OCI-M2 (cell line): Measurements from ENCODE around the gene SGMS1.
"Not testable (repeated sequence)": the region's sequence is repeated elsewhere in the genome, so short reads cannot be mapped to it uniquely, and the experiment has no call there.

ENCODE experiments used
- DNase-seq: peaks from one replicate; lab custom pipeline; 2025; ENCODE audit not compliant: unreplicated experiment; lab: John Stamatoyannopoulos, UW

The SGMS1 gene

DNA sequence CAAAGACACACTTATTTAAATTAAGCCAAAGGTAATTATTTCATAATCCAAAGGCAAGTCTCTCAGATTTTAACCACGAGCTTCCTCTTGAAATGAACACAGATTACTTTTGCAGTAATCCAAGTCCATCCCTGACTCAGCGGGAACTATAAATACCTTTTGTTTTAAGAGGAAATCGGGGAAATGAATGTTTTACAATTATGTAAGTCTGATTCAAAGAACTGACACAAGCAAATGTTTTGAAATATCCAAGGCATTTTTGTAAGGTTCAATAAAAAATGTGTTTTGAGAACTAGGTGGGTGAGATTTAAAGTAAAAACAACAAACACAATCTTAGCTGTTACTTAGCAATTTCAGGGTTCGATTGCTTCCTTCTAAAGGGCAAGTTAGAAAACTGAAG is 192.6 kb downstream of the SGMS1 start:
- DNase-seq, result no peak

DNA sequence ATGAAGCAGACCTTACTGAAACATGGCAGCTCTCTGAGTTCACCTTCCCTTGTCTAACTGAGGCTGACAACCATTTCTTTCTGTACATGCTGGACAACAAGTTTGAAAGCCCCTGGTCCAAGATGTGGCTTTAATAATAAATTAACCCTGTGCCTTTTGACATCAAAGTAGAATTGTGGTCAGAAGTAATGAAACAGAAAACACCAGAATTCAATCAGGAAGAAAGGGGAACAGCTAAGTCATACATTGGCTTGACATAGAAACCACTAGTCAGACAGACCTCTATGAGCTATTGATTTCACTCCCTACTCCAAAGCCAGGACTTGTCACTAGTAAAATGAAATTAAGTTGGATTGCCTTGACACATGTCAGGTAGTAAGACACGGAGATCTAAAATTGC is 197.3 kb downstream of the SGMS1 start:
- no peak for DNase-seq

DNA sequence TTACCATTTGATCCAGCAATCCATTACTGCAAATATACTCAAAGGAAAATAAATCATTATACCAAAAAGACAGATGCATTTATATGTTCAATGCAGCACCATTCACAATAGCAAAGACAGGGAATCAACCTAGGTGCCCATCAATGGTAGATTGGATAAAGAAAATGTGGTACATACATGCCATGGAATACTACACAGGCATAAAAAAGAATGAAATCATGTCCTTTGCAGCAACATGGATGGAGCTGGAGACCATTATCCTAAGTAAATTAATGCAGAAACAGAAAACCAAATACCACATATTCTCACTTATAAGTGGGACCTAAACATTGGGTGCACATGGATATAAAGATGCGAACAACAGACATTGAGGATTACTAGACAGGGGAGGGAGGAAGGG is 198.5 kb downstream of the SGMS1 start:
- not testable (repeated sequence) for DNase-seq

DNA sequence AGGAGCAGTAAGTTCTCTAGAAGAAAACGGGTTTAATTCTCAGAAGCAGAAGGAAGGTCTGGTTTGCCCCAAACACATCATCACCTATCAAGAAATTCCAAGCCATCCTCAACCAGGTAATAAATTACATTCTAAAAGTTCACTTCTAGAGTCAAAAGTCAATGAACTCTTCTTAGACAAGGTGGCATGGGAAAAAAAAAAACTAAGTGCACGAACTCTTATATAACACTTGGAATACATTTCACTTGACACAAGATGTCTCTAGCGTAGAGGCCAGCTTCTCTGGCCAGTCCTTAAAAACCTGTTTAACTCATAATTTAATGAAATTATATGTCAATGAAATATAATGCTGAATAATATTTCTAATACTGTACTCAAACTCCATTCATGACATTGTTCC is 200.3 kb downstream of the SGMS1 start:
- DNase-seq, result no peak

DNA sequence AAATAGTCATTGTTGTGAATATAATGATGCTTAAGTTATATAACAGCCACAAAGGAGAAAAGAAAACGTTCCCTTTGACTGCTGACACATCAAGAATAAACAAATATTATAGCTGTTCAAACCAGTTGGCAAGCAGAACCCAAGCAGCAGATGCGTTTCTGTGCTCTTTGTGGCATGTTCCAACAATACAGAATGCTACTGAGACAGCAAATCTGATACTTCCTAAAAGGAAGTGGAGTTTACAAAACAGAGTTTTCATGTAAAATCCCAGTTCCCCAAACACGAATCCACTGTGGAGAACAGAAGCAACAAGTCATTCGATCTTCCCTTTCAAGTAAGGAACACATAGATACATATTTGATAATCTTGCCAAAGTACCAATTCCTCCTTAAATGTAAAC is 201.5 kb downstream of the SGMS1 start:
- DNase-seq, result no peak

GRCh38 chr10:50421026-50421719 is 202.6 kb downstream of the SGMS1 start:
- no peak for DNase-seq

- DNase-seq, result no peak
These were observed 203.6 kb downstream of the SGMS1 start for GRCh38 chr10:50420196-50420595.

DNA sequence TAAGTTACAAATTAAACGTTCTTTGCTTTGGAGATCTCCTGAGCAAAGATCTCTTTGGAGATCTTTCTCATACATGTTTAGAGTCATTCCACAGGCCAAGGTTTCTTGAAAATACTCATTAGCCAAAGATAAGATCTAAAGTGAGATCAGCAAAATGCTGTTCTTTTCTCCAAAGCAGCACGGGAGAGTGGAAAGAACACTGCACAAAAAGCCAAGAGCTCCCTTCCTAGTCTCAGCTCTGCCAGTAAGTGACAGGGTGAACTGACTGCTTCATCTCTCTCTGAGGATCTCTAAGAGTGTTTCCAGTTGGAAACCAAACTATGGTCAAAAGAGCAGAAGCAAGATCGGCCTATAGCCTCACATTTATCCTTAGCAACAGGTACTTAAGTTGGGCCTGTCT is 204.0 kb downstream of the SGMS1 start:
- no peak for DNase-seq

DNA sequence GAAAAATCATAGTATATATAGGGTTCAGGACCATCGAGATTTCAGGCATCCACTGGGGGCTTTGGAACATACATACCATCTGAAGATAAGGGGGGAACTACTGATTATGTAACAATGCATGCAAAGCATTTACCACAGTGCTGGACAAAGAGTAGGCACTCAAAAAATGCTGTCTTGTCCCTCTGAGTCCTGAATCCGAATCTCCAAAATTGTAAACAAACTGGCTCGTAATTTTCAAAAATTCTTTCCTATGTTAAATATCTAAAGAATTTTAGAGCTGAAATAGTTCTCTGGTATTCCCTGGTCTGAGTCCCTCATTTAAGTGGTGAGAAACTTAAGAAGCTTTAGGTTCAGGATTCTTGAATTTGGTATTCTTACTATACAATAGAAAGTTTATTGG is 204.7 kb downstream of the SGMS1 start:
- no peak for DNase-seq

DNA sequence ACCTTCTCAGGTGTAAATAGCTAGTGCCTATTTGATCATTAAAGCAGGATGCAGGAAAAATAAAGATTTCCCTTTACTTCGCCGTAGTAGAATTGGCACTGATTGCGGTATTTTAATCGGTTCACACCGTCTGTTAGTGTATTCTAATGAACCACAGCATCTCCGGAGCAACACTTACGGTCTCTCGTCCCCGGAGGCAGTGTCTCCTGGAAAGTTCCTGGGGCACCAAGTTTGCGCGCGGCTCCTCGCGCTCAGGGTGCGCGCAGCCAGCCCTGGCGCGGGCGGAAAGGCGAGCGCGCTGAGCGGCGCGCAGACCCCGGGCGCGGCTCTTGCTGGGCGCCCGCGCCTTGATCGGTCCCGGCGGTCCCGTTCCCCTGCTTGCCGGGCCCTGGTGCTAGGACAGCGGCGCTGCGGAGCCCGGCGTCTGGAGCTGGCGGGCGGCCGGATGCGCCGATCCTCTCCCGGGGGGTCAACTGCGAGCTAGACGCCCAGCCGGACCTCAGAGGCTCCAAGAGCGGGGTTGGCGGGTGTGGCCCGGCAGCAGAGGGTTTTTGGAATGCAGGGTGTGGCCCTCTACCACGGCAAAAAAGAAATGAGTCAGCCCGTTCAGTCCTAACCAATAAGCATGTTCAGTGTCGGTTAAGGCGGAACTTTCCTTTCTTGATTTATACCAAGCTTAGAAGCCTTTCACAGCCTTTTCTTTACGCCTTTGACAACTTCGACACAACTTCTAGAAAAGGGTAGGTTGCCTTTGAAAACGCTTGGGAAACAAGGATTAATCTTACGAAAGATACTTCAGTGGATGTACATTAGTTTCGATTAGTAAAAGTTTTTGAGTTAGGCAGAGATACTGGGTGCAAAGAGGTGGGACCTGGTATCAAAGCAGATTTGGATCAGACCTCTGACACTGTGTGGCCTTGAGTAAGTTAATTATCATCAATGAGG is 205.6 kb downstream of the SGMS1 start:
- no peak for DNase-seq

DNA sequence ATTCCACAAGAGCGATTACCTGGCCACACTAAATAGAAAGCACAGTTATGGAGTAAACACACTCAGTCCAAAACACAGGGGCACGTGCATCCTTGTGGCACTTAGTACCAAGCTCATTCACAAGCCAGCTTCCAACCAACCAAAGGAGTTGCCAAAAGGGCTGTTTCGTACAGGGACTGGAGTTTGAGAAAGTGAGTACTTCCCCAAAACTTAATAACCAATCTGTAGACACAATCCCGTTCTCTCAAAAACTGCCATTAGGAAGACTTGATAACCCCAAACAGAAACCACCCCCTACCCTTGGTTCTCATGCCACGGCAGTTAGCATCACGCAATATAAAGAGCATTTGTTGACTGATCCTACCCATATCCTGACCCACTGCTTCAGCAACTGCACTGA is 206.3 kb downstream of the SGMS1 start:
- DNase-seq, result no peak

- no peak for DNase-seq
These were observed 206.9 kb downstream of the SGMS1 start for GRCh38 chr10:50416881-50417280.

DNA sequence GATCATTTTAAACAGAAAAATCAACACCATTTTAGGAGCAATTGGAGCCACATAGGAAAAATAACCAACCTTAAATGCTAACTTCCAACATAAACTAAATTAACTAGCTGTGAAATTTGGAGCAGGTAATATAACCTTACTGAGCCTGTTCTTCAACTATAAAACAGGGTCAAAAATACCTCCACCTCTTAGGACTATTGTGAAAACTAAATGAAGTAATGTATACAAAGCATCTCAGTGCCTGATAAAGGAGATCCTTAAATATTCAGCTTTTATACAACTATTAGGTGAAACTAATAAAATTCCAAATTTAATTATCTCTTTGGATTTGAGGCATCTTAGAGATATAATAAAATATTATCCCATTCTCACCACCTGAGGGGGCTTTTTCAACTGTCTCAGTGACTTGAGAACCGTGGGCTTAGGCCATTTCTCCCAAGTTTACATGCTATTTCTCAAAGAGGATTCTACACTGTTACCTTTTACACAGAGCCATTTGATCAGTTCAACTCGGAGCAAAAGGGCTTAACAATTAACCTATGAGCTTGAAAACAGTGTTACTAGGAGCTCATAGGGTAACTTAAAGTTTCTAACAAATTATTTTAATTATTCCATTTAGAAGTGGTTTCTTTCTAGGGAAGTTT is 207.5 kb downstream of the SGMS1 start:
- DNase-seq, result no peak

GRCh38 chr10:50415292-50415691 is 208.5 kb downstream of the SGMS1 start:
- DNase-seq, result no peak

DNA sequence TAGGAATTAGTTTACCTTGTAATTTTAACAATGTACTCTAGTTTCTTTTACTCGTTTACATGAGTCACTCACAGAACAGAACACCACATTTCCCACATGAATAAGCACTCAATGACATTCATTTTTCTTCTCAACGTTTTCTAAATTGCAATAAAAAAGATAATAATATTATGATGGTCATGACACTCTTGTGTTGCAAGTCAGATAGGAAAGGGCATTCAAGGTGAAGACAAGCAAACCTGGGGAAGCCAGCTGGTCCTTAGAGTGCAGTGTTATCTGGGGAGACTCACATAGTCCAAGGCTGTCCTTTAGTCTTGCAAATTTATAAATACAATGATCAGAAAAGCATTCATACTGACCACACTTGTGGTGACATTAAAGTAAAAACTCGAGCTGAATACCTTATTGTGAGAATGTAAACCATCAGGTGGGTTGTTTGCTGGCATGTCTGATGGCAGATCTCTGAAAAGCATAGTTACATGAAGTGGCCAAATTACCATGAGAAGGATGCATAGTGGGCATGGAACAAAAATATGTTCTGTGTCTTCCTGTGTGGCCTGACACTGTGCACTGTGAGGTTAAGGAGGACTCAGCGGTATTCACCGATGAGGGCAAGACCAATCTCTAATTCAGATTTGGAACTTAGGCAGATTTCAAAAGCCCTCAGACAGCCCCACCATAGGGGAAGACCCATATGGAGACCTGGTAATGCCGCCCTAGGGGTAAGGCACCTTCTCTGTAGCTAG is 213.5 kb downstream of the SGMS1 start:
- no peak for DNase-seq

DNA sequence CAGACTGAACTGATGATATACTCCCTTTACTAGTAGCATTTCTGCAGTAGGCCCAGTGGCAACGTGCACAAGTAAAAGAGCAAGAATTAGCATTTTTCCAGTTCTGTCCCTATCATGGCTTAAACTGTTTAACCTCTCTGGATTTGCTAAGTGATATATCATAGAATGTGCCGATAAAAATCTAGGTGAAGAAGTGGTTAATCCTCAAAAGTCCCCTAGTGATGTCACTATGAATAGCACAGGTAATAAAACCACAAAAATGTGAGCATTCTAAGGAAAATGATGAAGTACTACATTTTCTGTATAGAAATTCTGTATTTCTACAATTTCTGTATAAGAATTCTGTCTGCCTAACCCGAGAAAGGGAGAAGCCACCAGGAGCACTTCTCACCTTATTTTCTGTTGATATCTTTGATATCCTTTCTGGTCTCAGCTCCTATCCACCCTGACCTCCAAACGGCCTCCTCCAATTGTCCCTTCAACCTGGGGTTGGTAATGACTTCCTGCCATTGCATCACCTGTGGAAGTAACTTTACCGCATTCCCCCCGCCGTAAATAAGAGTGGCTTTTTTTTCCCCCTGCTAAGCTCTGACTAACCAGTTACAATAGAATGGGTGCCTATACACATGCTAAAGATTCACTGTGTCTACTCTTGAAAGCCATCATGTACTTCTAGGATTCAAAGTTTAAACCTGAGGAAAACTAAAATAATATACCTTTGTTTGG is 216.5 kb downstream of the SGMS1 start:
- DNase-seq, result no peak

DNA sequence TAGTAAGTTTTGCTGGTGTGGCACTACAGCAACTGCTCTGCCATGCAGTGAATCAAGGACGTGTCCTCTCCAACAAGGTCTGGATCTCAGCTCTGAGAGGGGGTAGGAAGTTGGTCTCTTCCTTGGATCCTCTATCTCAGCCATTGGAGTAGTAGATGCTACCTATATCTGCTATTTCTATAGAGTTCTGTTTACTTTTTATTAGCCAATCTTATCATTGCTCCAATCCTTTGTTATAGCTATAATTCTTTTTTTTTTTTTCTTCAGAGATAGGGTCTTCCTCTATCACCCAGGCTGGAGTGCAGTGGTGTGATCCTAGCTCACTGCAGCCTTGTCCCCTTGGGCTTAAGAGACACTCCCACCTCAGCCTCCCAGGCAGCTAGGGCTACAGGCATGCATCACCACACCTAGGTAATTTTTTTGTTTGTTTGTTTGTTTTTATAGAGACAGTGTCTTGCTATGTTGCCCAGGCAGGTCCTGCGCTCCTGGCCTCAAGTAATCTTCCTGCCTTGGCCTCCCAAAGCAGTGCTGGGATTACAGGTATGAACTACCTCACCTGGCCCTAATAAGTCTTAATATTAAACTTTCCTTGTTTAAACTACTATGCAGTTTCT is 217.2 kb downstream of the SGMS1 start:
- no peak for DNase-seq

DNA sequence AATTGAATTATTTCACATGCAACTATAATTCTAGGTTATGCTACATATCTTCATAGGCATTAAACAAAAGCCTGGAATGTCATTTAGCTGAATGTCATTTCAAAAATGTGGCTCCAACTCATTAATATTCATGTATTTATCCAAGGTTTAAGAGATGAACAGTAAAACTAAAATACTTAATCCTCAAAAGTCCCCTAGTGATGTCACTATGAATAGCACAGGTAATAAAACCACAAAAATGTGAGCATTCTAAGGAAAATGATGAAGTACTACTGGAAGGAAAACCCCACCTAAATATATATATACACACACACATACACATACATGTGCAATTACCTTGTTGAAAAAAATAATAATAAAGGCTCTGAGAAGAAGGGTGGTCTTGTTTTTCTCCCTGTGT is 218.0 kb downstream of the SGMS1 start:
- DNase-seq, result no peak

DNA sequence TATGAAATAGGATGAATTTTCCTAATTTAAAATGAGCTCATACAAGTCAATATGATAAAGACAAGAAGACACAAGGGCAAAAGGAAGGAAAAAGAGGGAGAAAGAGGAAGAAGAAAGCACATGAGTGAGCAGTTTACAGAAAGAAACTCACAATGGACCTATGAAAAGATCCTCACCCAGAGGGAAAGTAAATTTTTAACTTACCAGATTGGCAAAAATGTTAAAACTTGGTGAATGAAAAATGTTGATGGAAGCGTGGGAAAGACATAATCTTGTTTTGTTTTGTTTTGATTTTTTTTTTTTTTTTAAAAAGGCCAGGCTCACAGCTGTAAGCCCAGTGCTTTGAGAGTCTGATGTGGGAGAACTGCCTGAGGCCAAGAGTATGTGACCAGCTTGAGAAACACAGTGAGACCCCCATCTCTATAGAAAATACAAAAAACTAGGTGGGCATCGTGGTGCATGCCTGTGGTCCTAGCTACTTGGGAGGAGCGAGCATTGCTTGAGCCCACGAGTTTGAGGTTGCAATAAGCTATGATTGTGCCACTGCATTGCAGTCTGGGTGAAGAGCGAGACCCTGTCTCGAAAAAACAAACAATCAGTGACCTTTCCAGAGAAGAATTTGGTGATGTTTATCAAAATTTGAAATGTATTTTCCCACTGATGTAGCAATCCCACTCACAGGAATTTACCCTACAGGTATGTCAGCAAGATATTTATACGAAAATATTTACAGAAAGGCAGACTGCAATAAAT is 219.6 kb downstream of the SGMS1 start:
- DNase-seq, result no peak
